GM23248 (cell line): ENCODE results near the gene TSPAN32. TPM values are rescaled to one million over a fixed set of nuclear protein-coding genes. Genes with fewer than 3 reads are reported as not detected.

ENCODE experiments used
- DNase-seq: peaks from one replicate; pipeline ENCODE4 v3.0.0-alpha.2; 2015
- H2AFZ ChIP-seq: fragments of 200-600 bp; sonication (generic); 2 replicates; pipeline ENCODE4 v1.6.1; 2016; ENCODE audit warnings: antibody characterized with exemption
- H3F3A ChIP-seq: fragments of 200-600 bp; sonication (generic); 2 replicates; pipeline ENCODE4 v1.6.1; 2016; ENCODE audit warnings: mild to moderate bottlenecking, antibody characterized with exemption, mixed run types; ENCODE audit not compliant: insufficient read depth
- H3K27ac ChIP-seq: fragments of 200-600 bp; sonication (generic); 2 replicates; pipeline ENCODE4 v1.5.1; 2016; ENCODE audit warnings: mild to moderate bottlenecking
- H3K27me3 ChIP-seq: fragments of 200-600 bp; sonication (generic); replicated peaks from 2 replicates; pipeline ENCODE4 v1.6.1; 2016; ENCODE audit warnings: mild to moderate bottlenecking; ENCODE audit not compliant: insufficient read depth
- H3K36me3 ChIP-seq: fragments of 200-600 bp; sonication (generic); 2 replicates; pipeline ENCODE4 v1.6.1; 2016; ENCODE audit warnings: low read depth, mild to moderate bottlenecking
- H3K4me1 ChIP-seq: fragments of 200-600 bp; sonication (generic); 2 replicates; pipeline ENCODE4 v1.6.1; 2016; ENCODE audit warnings: mild to moderate bottlenecking; ENCODE audit not compliant: insufficient read depth
- H3K4me2 ChIP-seq: fragments of 200-600 bp; sonication (generic); one replicate; pipeline ENCODE4 v1.6.1; 2016; ENCODE audit warnings: mild to moderate bottlenecking; ENCODE audit not compliant: unreplicated experiment
- H3K4me3 ChIP-seq: fragments of 200-600 bp; sonication (generic); 2 replicates; pipeline ENCODE4 v1.5.1; 2016; ENCODE audit warnings: mild to moderate bottlenecking
- H3K79me2 ChIP-seq: fragments of 200-600 bp; sonication (generic); 2 replicates; pipeline ENCODE4 v1.6.1; 2016; ENCODE audit warnings: mild to moderate bottlenecking; ENCODE audit not compliant: insufficient read depth
- H3K9ac ChIP-seq: fragments of 200-600 bp; sonication (generic); 2 replicates; pipeline ENCODE4 v1.6.1; 2016; ENCODE audit warnings: mild to moderate bottlenecking
- H3K9me2 ChIP-seq: fragments of 200-600 bp; sonication (generic); 2 replicates; pipeline ENCODE4 v1.6.1; 2016; ENCODE audit warnings: mixed run types, mild to moderate bottlenecking, moderate library complexity; ENCODE audit not compliant: insufficient read depth
- H3K9me3 ChIP-seq: fragments of 200-600 bp; sonication (generic); one replicate; pipeline ENCODE4 v1.6.1; 2017; ENCODE audit warnings: low read depth
- H4K20me1 ChIP-seq: fragments of 200-600 bp; sonication (generic); 2 replicates; pipeline ENCODE4 v1.6.0; 2016; ENCODE audit not compliant: insufficient read depth
- EZH2 ChIP-seq: fragments of 200-600 bp; sonication (generic); IDR thresholded peaks from 2 replicates; pipeline ENCODE4 v1.6.1; 2018; ENCODE audit warnings: antibody characterized with exemption, mild to moderate bottlenecking; ENCODE audit not compliant: insufficient read depth, poor library complexity, severe bottlenecking
- EZH2phosphoT487 ChIP-seq: fragments of 200-600 bp; sonication (generic); IDR thresholded peaks from 2 replicates; pipeline ENCODE4 v1.6.1; 2018; ENCODE audit warnings: antibody characterized with exemption, moderate library complexity, mild to moderate bottlenecking, low read depth; ENCODE audit not compliant: insufficient read depth
- WGBS, 2 experiments: methylation state at CpG; one replicate each; pipeline ENCODE4 v1.1.6; 2015 to 2017; ENCODE audit warnings: low lambda C conversion rate in 2 of 2, low coverage in 1 of 2; ENCODE audit errors: missing lambda C conversion rate in 2 of 2; 5-methylcytosine and 5-hydroxymethylcytosine counted together
- in situ Hi-C: fragments of 300-500 bp; cut with MboI; formaldehyde crosslinking; loops from 2 replicates; pipeline ENCODE4 v1.15.0; 2020
- polyA plus RNA-seq: library from polyadenylated mRNA; unstranded; fragments of >200 nt; fragmentation: Nextera tagmentation; extraction: Ambion mirVana; gene quantifications from 2 replicates; pipeline ENCODE4 v1.2.1, GENCODE V29; 2016
- total RNA-seq: library from RNA; depleted of rRNA; stranded (reverse); fragments of >200 nt; shearing (Covaris generic); gene quantifications from 2 replicates; pipeline ENCODE4 v1.2.3, GENCODE V29; 2014

The TSPAN32 gene
- total and polyA plus RNA-seq, 2 experiments from 2014 or later = not detected

- no peaks in the 10 kb centered on the region for H4K20me1 ChIP-seq
- 60 to 69% methylated on average over 14 to 16 of the region's 16 CpGs for WGBS, 2 experiments
- H3K4me3 ChIP-seq = no peak overlapping the region
Measured at GRCh38 chr11:2310786-2311352, 9.1 kb downstream of the TSPAN32 start.

GRCh38 chr11:2311353-2312133, 9.7 kb downstream of the TSPAN32 start:
- no peak for DNase-seq
- no peaks in the 10 kb centered on the region for H3K79me2 ChIP-seq
- H3K9me2 ChIP-seq = no peaks in the 10 kb centered on the region
- no peaks in the 10 kb centered on the region for H3F3A ChIP-seq
- no peak overlapping the region for H3K9ac ChIP-seq
- no peak for TF ChIP-seq EZH2
- no peak for TF ChIP-seq EZH2phosphoT487
- H3K9me3 ChIP-seq = no peaks in the 10 kb centered on the region
- no peaks in the 10 kb centered on the region for H4K20me1 ChIP-seq
- no peaks in the 10 kb centered on the region for H3K36me3 ChIP-seq
- H3K27ac ChIP-seq = 0 out of 2 replicates have a peak overlapping the region, but pooled peaks have one; percentile 38
- no peak overlapping the region for H3K4me2 ChIP-seq
- peak overlapping the region; percentile 50; the same call in 1 of the 2 replicates for H2AFZ ChIP-seq
- H3K27me3 ChIP-seq = no peaks in the 10 kb centered on the region
- peaks cover 18% of the 10 kb centered on the region for H3K4me1 ChIP-seq
- H3K4me3 ChIP-seq = no peak overlapping the region
- 52 to 54% methylated on average over 21 of the region's 21 CpGs for WGBS, 2 experiments
- in situ Hi-C loops = loop anchor here (10.0 to 25.0 kb wide), 2 partner anchors 63 to 576 kb away; partner anchors contain the start of genes CD81 and CDKN1C

More at GRCh38 chr11:2310786-2311352, 9.1 kb downstream of the TSPAN32 start:
- H3K79me2 ChIP-seq = no peaks in the 10 kb centered on the region
- TF ChIP-seq EZH2 = no peak
- TF ChIP-seq EZH2phosphoT487 = no peak
- no peaks in the 10 kb centered on the region for H3K9me2 ChIP-seq
- in situ Hi-C loops = loop anchor here (10.0 to 25.0 kb wide), 2 partner anchors 64 to 576 kb away; partner anchors contain the start of genes CD81 and CDKN1C
- H3K27me3 ChIP-seq = no peaks in the 10 kb centered on the region
- H3K36me3 ChIP-seq = no peaks in the 10 kb centered on the region
- H3K9me3 ChIP-seq = no peaks in the 10 kb centered on the region
- no peak overlapping the region for H3K27ac ChIP-seq
- no peaks in the 10 kb centered on the region for H3F3A ChIP-seq
- no peak overlapping the region for H2AFZ ChIP-seq
- DNase-seq = no peak
- no peak overlapping the region for H3K4me2 ChIP-seq
- H3K4me1 ChIP-seq = peaks cover 25% of the 10 kb centered on the region
- no peak overlapping the region for H3K9ac ChIP-seq

- Histone ChIP-seq H3K9me2 (no peaks in the 10 kb centered on the region), H3K9ac (no peak overlapping the region), H4K20me1 (no peaks in the 10 kb centered on the region), H3K9me3 (no peaks in the 10 kb centered on the region), H3K4me3 (no peak overlapping the region), H3F3A (no peaks in the 10 kb centered on the region), H3K36me3 (no peaks in the 10 kb centered on the region), H2AFZ (peak overlapping the region; percentile 50; the same call in 1 of the 2 replicates), H3K4me1 (peaks cover 17% of the 10 kb centered on the region), H3K27ac (peak overlapping the region; percentile 38), H3K27me3 (no peaks in the 10 kb centered on the region), H3K4me2 (peak overlapping the region; percentile 28), H3K79me2 (no peaks in the 10 kb centered on the region)
- TF ChIP-seq EZH2 = no peak
- TF ChIP-seq EZH2phosphoT487 = no peak
- in situ Hi-C loops = loop anchor here (10.0 to 25.0 kb wide), 2 partner anchors 62 to 575 kb away; partner anchors contain the start of genes CD81 and CDKN1C
- peak; percentile 82 for DNase-seq
- WGBS, 2 experiments = 26 to 30% methylated on average over 22 of the region's 22 CpGs
Measured at GRCh38 chr11:2312232-2313042, 10.6 kb downstream of the TSPAN32 start.
